HCT116 (cell line): ENCODE measurements around the gene TNN. TPM values are rescaled to one million over a fixed set of nuclear protein-coding genes. Genes with fewer than 3 reads are reported as not detected.

Experiments used
- ATAC-seq: fragments of 200-7000 bp; cut with Tn5 transposase; 2 replicates; pipeline ENCODE4 v1.9.1; 2020; ENCODE audit warnings: mild to moderate bottlenecking, moderate library complexity
- BruUV-seq: library from RNA; stranded (reverse); fragments of 400-500 nt; replicated peaks from 2 replicates; lab custom pipeline; 2021; lab: Mats Ljungman, UMichigan
- CTCF ChIA-PET: fragments of 300-600 bp; sonication (Branson Sonifier 250); formaldehyde crosslinking; loops from one replicate; lab custom pipeline; 2021; ENCODE audit warnings: antibody characterized with exemption; lab: Charles Lee
- POLR2A ChIA-PET: fragments of 300-600, 350-600 bp; sonication (Branson Sonifier 250); formaldehyde crosslinking; loops from one replicate; lab custom pipeline; 2021; ENCODE audit warnings: antibody characterized with exemption; lab: Charles Lee
- RAD21 ChIA-PET, 2 experiments: fragments of 300-600 bp; sonication (Branson Sonifier 250); formaldehyde crosslinking; loops; one replicate each; lab custom pipeline; 2023; ENCODE audit warnings: low total read pairs in 2 of 2; ENCODE audit not compliant: uncharacterized antibody in 2 of 2, unreplicated experiment in 2 of 2, low non-redundant PET in 1 of 2; lab: Charles Lee
- DNase-seq: peaks from one replicate; pipeline ENCODE4 v3.0.0-alpha.2; 2010; ENCODE audit warnings: low read depth, low spot score
- H2AFZ ChIP-seq: fragments of 200-600 bp; shearing (Covaris generic), sonication (generic); 2 replicates; pipeline ENCODE4 v1.6.1; 2017; ENCODE audit warnings: low read depth, mixed run types, mixed read lengths, antibody characterized with exemption, low read length; ENCODE audit not compliant: poor library complexity, severe bottlenecking
- H3K27ac ChIP-seq: 2 replicates; pipeline ENCODE4 v1.5.1; 2012; ENCODE audit warnings: low read depth, low read length
- H3K27me3 ChIP-seq: fragments of 200-600 bp; sonication (generic); 2 replicates; pipeline ENCODE4 v1.6.1; 2016; ENCODE audit warnings: mixed run types, low read length, mixed read lengths; ENCODE audit not compliant: insufficient read depth
- H3K36me3 ChIP-seq, 2 experiments: fragments of 200-500 bp in 1 of 2; fragments of 200-600 bp in 1 of 2; sonication (Bioruptor generic) in 1 of 2; sonication (generic) in 1 of 2; 2 replicates each; pipeline versions ENCODE4 v1.5.1 to v1.6.1; 2014 to 2016; ENCODE audit warnings: low read length in 2 of 2, inconsistent platforms in 1 of 2, mixed read lengths in 1 of 2, mixed run types in 1 of 2; ENCODE audit not compliant: insufficient read depth in 2 of 2, control insufficient read depth in 1 of 2
- H3K4me1 ChIP-seq, 2 experiments: fragments of 200-600 bp in 1 of 2; sonication (generic) in 1 of 2; 2 replicates each; pipeline versions ENCODE4 v1.5.1 to v1.6.1; 2012 to 2017; ENCODE audit warnings: low read length in 2 of 2, inconsistent platforms in 1 of 2, mild to moderate bottlenecking in 1 of 2, mixed read lengths in 1 of 2, mixed run types in 1 of 2, moderate library complexity in 1 of 2; ENCODE audit not compliant: insufficient read depth in 2 of 2, control insufficient read depth in 1 of 2
- H3K4me2 ChIP-seq: fragments of 200-600 bp; sonication (generic); 2 replicates; pipeline ENCODE4 v1.6.1; 2017; ENCODE audit warnings: mixed run types, low read length, mixed read lengths
- H3K4me3 ChIP-seq, 2 experiments: fragments of 200-600 bp in 1 of 2; sonication (generic) in 1 of 2; replicated peaks in 1 of 2; 2 replicates each; pipeline ENCODE4 v1.5.1; 2011 to 2016; ENCODE audit warnings: low read length in 2 of 2, control low read depth in 1 of 2, low read depth in 1 of 2, mild to moderate bottlenecking in 1 of 2, mixed read lengths in 1 of 2, mixed run types in 1 of 2
- H3K79me2 ChIP-seq: fragments of 200-600 bp; sonication (generic); 2 replicates; pipeline ENCODE4 v1.6.1; 2017; ENCODE audit warnings: mild to moderate bottlenecking, mixed run types, low read length, moderate library complexity, mixed read lengths; ENCODE audit not compliant: insufficient read depth
- H3K9ac ChIP-seq: fragments of 200-600 bp; sonication (generic); 2 replicates; pipeline ENCODE4 v1.6.1; 2016; ENCODE audit warnings: low read length, mixed read lengths
- H3K9me2 ChIP-seq: fragments of 200-600 bp; sonication (generic), shearing (Covaris generic); 2 replicates; pipeline ENCODE4 v1.6.1; 2017; ENCODE audit warnings: mixed run types, mild to moderate bottlenecking, moderate library complexity; ENCODE audit not compliant: insufficient read depth
- H3K9me3 ChIP-seq, 2 experiments: fragments of 200-500 bp in 1 of 2; fragments of 200-600 bp in 1 of 2; sonication (Bioruptor generic) in 1 of 2; sonication (generic) in 1 of 2; 2 replicates each; pipeline ENCODE4 v1.6.1; 2014 to 2017; ENCODE audit warnings: low read length in 2 of 2, mixed read lengths in 2 of 2, inconsistent platforms in 1 of 2, low read depth in 1 of 2, mild to moderate bottlenecking in 1 of 2, mixed run types in 1 of 2, moderate library complexity in 1 of 2; ENCODE audit not compliant: control insufficient read depth in 1 of 2, insufficient read depth in 1 of 2
- H4K20me1 ChIP-seq: fragments of 200-600 bp; sonication (generic), shearing (Covaris generic); 2 replicates; pipeline ENCODE4 v1.6.1; 2017; ENCODE audit warnings: mixed run types, mild to moderate bottlenecking, moderate library complexity; ENCODE audit not compliant: insufficient read depth
- ATF3 ChIP-seq: IDR thresholded peaks from 2 replicates; pipeline ENCODE4 v1.6.1; 2012
- CBX3 ChIP-seq: IDR thresholded peaks from 2 replicates; pipeline ENCODE4 v1.6.1; 2012; ENCODE audit warnings: low read depth
- EGR1 ChIP-seq: IDR thresholded peaks from 2 replicates; pipeline ENCODE4 v1.6.1; 2012; ENCODE audit warnings: low read depth
- ELF1 ChIP-seq: IDR thresholded peaks from 2 replicates; pipeline ENCODE4 v1.6.1; 2012; ENCODE audit warnings: low read depth, borderline replicate concordance
- EZH2 ChIP-seq: fragments of 200-600 bp; sonication (generic); IDR thresholded peaks from 2 replicates; pipeline ENCODE4 v1.6.1; 2017; ENCODE audit warnings: antibody characterized with exemption, mixed run types
- EZH2phosphoT487 ChIP-seq: fragments of 200-600 bp; IDR thresholded peaks from 2 replicates; pipeline ENCODE4 v1.6.1; 2018; ENCODE audit warnings: antibody characterized with exemption, borderline replicate concordance
- FOSL1 ChIP-seq: IDR thresholded peaks from 2 replicates; pipeline ENCODE4 v1.6.1; 2012; ENCODE audit warnings: low read depth
- JUND ChIP-seq: IDR thresholded peaks from 2 replicates; pipeline ENCODE4 v1.6.1; 2012
- MAX ChIP-seq: IDR thresholded peaks from 2 replicates; pipeline ENCODE4 v1.6.1; 2012
- POLR2A ChIP-seq: IDR thresholded peaks from 2 replicates; pipeline ENCODE4 v1.7.0; 2011; ENCODE audit warnings: borderline replicate concordance; ENCODE audit not compliant: insufficient read depth, insufficient read length; ENCODE audit errors: extremely low read depth
- POLR2AphosphoS5 ChIP-seq: IDR thresholded peaks from 2 replicates; pipeline ENCODE4 v1.6.1; 2011; ENCODE audit warnings: mild to moderate bottlenecking, low read depth, low read length, moderate library complexity
- RAD21 ChIP-seq: IDR thresholded peaks from 2 replicates; pipeline ENCODE4 v1.6.1; 2012; ENCODE audit warnings: low read depth, mild to moderate bottlenecking
- REST ChIP-seq: IDR thresholded peaks from 2 replicates; pipeline ENCODE4 v1.6.1; 2012; ENCODE audit warnings: low read depth
- SIN3A ChIP-seq: IDR thresholded peaks from 2 replicates; pipeline ENCODE4 v1.6.1; 2012; ENCODE audit warnings: low read depth
- SP1 ChIP-seq: IDR thresholded peaks from 2 replicates; pipeline ENCODE4 v1.6.1; 2012; ENCODE audit warnings: low read depth
- SRF ChIP-seq: IDR thresholded peaks from 2 replicates; pipeline ENCODE4 v1.6.1; 2012; ENCODE audit warnings: low read depth
- ZFX ChIP-seq: fragments of 450-650 bp; IDR thresholded peaks from 2 replicates; pipeline ENCODE4 v1.6.1; 2017
- ZNF274 ChIP-seq: fragments of 200-500 bp; sonication (Bioruptor generic); IDR thresholded peaks from 2 replicates; pipeline ENCODE4 v1.6.1; 2014; ENCODE audit warnings: mild to moderate bottlenecking, low read depth, low read length, inconsistent platforms
- intact Hi-C: fragments of 100-400 bp; cut with micrococcal nuclease; formaldehyde crosslinking; loops from 2 replicates; pipeline ENCODE4 v1.10.0; 2022
- total RNA-seq: library from RNA; stranded (reverse); gene quantifications from one replicate; pipeline ENCODE4 v1.2.1, GENCODE V29; 2021; ENCODE audit not compliant: unreplicated experiment

The TNN gene
- total RNA-seq, 1 experiment from 2014 or later = not detected

- ChIA-PET POLR2A (no interaction called here), RAD21 (no interaction called here), CTCF (no interaction called here)
- Histone ChIP-seq H3K9me3 (no peaks in the 10 kb centered on the region), H3K27ac (no peak overlapping the region), H3K36me3 (no peaks in the 10 kb centered on the region), H4K20me1 (no peaks in the 10 kb centered on the region), H3K4me1 (peaks cover 0 to under 1% of the 10 kb centered on the region in 2 experiments; a peak in 1 of 4 replicates), H3K9ac (no peak overlapping the region), H3K9me2 (no peaks in the 10 kb centered on the region), H3K79me2 (no peaks in the 10 kb centered on the region), H3K4me2 (no peak overlapping the region), H3K4me3 (no peak overlapping the region), H3K27me3 (0 out of 2 replicates have a peak, but pooled peaks cover 9% of the 10 kb centered on the region), H2AFZ (no peak overlapping the region)
- BruUV-seq = no TSS peak
- intact Hi-C loops = no loop called here
- ATAC-seq (no peak), DNase-seq (no peak)
- TF ChIP-seq POLR2AphosphoS5 = no peak
- TF ChIP-seq ZNF274 = no peak
- TF ChIP-seq FOSL1 = no peak
- TF ChIP-seq POLR2A = no peak
- no peak for TF ChIP-seq EGR1
- TF ChIP-seq ELF1 = no peak
- no peak for TF ChIP-seq CBX3
- TF ChIP-seq SRF = no peak
- TF ChIP-seq RAD21 = no peak
- TF ChIP-seq EZH2 = no peak
- no peak for TF ChIP-seq MAX
- TF ChIP-seq SP1 = no peak
- no peak for TF ChIP-seq ZFX
- no peak for TF ChIP-seq ATF3
Observed at GRCh38 chr1:175090780-175091179, 23.1 kb downstream of the TNN start.

DNA sequence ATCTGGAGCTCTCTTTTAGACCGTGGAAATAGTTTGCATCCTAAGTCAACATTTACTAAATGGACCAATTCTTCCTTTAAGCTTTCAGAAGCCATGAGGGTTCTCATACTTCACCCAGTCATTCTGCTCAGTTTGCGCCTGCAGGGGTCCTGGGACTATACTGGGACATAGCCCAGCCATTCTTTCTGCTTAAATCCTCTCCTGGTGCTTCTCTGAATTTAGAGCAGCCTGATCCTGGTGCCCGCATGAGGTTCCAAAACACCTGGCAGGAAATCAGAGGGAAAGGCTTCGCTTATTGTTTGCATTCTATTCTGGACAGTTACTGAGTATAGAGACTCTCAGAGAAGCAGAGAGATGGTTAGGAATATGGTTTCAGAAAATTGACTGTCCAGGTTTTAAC is 27.0 kb downstream of the TNN start:
- TF ChIP-seq EZH2 (no peak), EZH2phosphoT487 (no peak), ZNF274 (no peak), CBX3 (no peak), EGR1 (no peak), JUND (no peak), REST (no peak), POLR2A (no peak), RAD21 (no peak), SRF (no peak), ELF1 (no peak), ATF3 (no peak), SIN3A (no peak), POLR2AphosphoS5 (no peak), FOSL1 (no peak), SP1 (no peak)
- Histone ChIP-seq H3K36me3 (no peaks in the 10 kb centered on the region), H4K20me1 (no peaks in the 10 kb centered on the region), H3K27me3 (no peaks in the 10 kb centered on the region), H3K9ac (no peak overlapping the region), H2AFZ (no peak overlapping the region), H3K27ac (no peak overlapping the region), H3K4me2 (no peak overlapping the region), H3K9me3 (no peaks in the 10 kb centered on the region), H3K4me1 (peaks cover 0 to 7% of the 10 kb centered on the region in 2 experiments; a peak in 2 of 4 replicates), H3K4me3 (no peak overlapping the region), H3K9me2 (no peaks in the 10 kb centered on the region), H3K79me2 (no peaks in the 10 kb centered on the region)
- ATAC-seq (no peak), DNase-seq (no peak)
- intact Hi-C loops = no loop called here
- RAD21 ChIA-PET = no interaction called here
- POLR2A ChIA-PET = no interaction called here
- CTCF ChIA-PET = no interaction called here
- no TSS peak for BruUV-seq
